Hepatocyte (in vitro differentiated cells): ENCODE data around the gene CREB3.

Experiments
- EZH2phosphoT487 ChIP-seq: fragments of 200-600 bp; sonication (generic); IDR thresholded peaks from one replicate; pipeline ENCODE4 v1.6.1; 2018; ENCODE audit warnings: antibody characterized with exemption, mild to moderate bottlenecking, low read depth, moderate library complexity; ENCODE audit not compliant: unreplicated experiment, severe bottlenecking
- TF ChIP-seq, protein P1 (sequence below): fragments of 200-600 bp; sonication (generic); IDR thresholded peaks from 2 replicates; pipeline ENCODE4 v1.5.1; 2016; ENCODE audit warnings: antibody characterized with exemption, mild to moderate bottlenecking; ENCODE audit not compliant: poor library complexity

DNA sequence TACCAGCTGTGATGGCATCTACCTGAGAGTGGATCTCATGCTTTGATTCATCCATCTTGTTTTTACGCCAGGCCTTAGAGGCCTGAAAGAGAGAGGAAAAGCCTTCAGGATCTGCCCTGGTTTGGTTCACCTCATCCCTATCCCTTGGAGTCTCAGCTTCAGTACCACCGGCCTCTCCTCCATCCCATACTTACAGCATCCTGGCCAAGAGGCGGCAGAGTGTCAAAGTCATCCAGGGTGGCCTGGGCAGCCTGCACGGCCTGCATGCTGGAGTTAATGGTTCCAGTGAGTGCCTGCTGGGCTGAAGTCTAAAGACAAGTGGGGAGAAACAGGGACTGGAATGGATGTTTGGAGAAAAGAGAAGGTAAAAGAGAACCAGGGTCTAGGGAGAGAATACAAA is 12.9 kb upstream of the CREB3 start:
- TF ChIP-seq, protein P1, sequence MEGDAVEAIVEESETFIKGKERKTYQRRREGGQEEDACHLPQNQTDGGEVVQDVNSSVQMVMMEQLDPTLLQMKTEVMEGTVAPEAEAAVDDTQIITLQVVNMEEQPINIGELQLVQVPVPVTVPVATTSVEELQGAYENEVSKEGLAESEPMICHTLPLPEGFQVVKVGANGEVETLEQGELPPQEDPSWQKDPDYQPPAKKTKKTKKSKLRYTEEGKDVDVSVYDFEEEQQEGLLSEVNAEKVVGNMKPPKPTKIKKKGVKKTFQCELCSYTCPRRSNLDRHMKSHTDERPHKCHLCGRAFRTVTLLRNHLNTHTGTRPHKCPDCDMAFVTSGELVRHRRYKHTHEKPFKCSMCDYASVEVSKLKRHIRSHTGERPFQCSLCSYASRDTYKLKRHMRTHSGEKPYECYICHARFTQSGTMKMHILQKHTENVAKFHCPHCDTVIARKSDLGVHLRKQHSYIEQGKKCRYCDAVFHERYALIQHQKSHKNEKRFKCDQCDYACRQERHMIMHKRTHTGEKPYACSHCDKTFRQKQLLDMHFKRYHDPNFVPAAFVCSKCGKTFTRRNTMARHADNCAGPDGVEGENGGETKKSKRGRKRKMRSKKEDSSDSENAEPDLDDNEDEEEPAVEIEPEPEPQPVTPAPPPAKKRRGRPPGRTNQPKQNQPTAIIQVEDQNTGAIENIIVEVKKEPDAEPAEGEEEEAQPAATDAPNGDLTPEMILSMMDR: no peak
- TF ChIP-seq EZH2phosphoT487: no peak
